ENCODE results near the gene CEP126.

Gene CEP126

DNA sequence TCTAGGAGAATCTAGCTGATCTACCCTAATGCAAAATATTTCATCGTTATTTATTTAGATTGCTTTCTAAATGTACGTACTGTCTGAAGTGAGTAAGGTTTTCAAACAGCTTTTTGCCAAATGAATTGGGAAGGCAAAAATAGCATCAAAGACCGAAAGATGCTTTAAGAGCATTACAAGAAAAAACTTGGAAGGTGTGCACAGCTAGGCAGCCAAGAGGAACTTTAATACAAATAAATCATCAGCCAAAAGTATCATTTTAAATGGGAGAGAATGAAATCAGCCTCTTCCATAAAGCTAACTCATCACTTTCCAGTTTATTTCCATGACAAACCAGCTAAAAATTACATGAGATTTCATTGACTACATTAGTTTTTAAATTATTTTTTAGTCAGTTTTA is 102.2 kb downstream of the CEP126 start:
- TF ChIP-seq GATA2 (IDR thresholded peaks at IDR 0.05; ENCODE audit: low read depth, low read length) (no peak), GATA3 (IDR thresholded peaks at IDR 0.05; ENCODE audit: low read depth, low read length) (no peak)

DNA sequence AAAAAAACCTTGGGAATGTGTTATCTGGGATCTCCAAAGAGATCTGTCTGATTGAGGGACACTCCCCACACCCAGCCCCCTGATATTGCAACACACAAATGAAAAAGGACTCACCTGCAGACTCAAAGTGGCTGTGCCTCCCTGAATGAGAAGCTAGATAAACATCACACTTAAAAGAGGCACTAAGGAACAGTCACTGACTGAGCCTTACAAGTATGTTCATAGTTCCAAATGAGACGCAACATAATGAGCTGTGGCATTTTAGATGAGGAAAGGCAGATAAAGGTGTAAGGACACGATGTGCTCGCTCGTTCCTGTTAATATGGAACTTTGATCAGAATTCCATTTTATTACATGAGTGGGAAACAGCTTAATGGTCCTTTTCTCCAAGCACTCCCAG is 111.4 kb downstream of the CEP126 start:
- no peak for TF ChIP-seq GATA3 (IDR thresholded peaks at IDR 0.05; ENCODE audit: low read depth, low read length)
- no peak for TF ChIP-seq GATA2 (IDR thresholded peaks at IDR 0.05; ENCODE audit: low read depth, low read length)

DNA sequence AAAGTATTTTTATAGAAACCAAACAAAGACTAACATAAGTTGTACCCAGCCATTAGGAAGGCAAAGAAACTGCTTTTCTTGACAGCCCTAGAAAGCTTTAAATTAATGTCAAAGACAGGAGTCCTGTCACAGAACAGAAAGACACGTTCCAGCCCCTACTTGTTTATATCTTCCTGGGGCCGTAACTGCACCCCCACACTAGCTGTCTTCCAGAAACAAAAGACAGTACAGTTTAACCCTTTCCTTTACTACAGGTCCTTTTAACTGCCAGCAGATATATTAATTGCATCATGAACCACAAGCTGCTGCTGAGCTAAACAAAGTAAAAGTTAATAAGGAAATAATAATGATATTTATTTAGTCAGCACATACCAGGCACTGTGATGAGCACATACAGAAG is 112.1 kb downstream of the CEP126 start:
- TF ChIP-seq GATA2 (IDR thresholded peaks at IDR 0.05; ENCODE audit: low read depth, low read length) (no peak), GATA3 (IDR thresholded peaks at IDR 0.05; ENCODE audit: low read depth, low read length) (no peak)

DNA sequence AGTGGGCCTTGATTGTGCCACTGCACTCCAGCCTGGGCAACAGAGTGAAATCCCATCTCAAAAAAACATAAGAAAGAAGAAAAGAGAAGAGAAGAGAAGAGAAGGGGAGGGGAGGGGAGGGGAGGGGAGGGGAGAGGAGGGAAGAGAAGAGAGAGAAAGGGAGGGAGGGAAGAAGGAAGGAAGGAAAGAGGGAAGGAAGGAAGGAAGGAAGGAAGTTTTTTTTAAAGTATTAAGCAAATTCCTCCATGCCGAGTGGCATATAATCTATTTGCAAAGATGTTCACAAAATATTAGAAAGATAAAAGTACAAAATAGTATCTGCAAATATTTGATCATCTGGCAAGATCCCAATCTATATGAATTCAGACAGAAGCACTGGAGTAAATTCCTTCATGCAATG is 121.9 kb downstream of the CEP126 start:
- TF ChIP-seq GATA3 (IDR thresholded peaks at IDR 0.05; ENCODE audit: low read depth, low read length) (no peak), GATA2 (IDR thresholded peaks at IDR 0.05; ENCODE audit: low read depth, low read length) (no peak)

DNA sequence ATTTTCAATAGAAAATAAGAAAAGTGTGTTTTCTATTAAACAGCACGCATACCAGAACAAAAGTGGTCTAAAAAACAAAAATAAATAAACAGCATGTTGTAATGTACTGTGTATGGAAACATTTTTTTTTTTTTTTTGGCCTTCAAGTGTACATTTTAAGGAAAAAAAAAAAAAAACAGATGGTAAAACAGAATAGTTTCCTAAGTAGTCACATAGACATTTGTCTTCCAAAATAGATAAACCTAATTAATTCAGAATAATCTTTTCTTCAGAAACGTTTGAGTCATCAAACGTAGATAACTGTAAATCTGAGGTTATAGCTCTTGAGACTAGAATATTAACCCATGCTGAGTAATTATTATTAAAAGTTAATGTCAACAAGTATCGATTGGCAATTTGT is 132.0 kb downstream of the CEP126 start:
- TF ChIP-seq GATA3 (IDR thresholded peaks at IDR 0.05; ENCODE audit: low read depth, low read length) = no peak
- TF ChIP-seq GATA2 (IDR thresholded peaks at IDR 0.05; ENCODE audit: low read depth, low read length) = no peak

DNA sequence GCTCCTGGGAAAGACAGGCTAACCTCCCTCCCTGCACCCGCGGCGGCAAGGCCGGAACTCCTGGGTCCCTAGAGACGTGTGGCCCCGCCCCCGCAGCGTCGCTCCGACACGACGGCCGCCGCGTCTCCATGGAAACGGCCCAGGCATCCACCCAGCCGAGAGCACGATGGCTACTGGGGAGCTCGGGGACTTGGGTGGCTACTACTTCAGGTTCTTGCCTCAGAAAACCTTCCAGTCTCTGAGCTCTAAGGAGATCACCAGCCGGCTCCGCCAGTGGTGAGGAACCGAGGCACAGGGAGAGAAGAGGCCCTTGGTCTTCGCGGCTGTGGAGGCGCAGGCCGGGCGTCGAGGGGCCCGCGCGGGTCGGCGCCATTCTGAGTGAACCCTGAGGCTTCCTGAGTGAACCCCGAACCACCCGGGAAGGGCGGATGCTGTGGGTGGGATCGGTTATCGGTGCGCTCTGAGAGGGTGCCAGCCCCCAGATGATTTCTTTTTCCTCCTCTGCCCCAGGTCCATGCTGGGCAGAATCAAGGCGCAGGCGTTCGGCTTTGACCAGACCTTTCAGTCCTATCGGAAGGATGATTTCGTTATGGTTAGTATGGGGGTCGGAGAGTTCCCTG is 132.6 kb downstream of the CEP126 start, which contains the start of gene CFAP300:
CFAP300 (plus strand) TSS at position 133 of the 620 bp plus-strand sequence; CDS start at position 167, 34 bp downstream.
- TF ChIP-seq GATA3 (IDR thresholded peaks at IDR 0.05; ENCODE audit: low read depth, low read length) = no peak
- TF ChIP-seq GATA2 (IDR thresholded peaks at IDR 0.05; ENCODE audit: low read depth, low read length) = no peak
